GM23338 (cell line): ENCODE data around the gene ZNF311. TPM values are rescaled to one million over a fixed set of nuclear protein-coding genes. Genes with fewer than 3 reads are reported as not detected.

ENCODE experiments used
- CREB1 ChIP-seq: fragments of 250-450 bp; sonication (Bioruptor Pico); IDR thresholded peaks from 2 replicates; pipeline ENCODE4 v1.5.0; 2020; ENCODE audit warnings: low read depth, mild to moderate bottlenecking, moderate library complexity
- CTCF ChIP-seq, 2 experiments: fragments of 200-600 bp in 1 of 2; sonication (generic) in 1 of 2; conservative IDR thresholded peaks; 2 replicates each; pipeline versions ENCODE4 v1.5.1 to v1.6.1; 2016 to 2017; ENCODE audit warnings: antibody characterized with exemption in 2 of 2, low read depth in 2 of 2, mild to moderate bottlenecking in 2 of 2, moderate library complexity in 1 of 2
- NANOG ChIP-seq: IDR thresholded peaks from 2 replicates; pipeline ENCODE4 v1.6.1; 2016; ENCODE audit warnings: antibody characterized with exemption, borderline replicate concordance
- polyA plus RNA-seq: library from polyadenylated mRNA; unstranded; fragments of >200 nt; fragmentation: Nextera tagmentation; extraction: Ambion mirVana; gene quantifications from 2 replicates; pipeline ENCODE4 v1.2.1, GENCODE V29; 2016
- total RNA-seq: library from RNA; depleted of rRNA; stranded (reverse); fragments of >200 nt; shearing (Covaris generic); gene quantifications from 2 replicates; pipeline ENCODE4 v1.2.3, GENCODE V29; 2014
- TF ChIP-seq, protein P1 (sequence below): fragments of 250-450 bp; sonication (Bioruptor Pico); IDR thresholded peaks from 2 replicates; pipeline ENCODE4 v1.5.0; 2020; ENCODE audit warnings: mild to moderate bottlenecking, moderate library complexity

ZNF311 gene
- total and polyA plus RNA-seq, 2 experiments from 2014 or later: 1.5 to 1.8 TPM

- TF ChIP-seq, protein P1, sequence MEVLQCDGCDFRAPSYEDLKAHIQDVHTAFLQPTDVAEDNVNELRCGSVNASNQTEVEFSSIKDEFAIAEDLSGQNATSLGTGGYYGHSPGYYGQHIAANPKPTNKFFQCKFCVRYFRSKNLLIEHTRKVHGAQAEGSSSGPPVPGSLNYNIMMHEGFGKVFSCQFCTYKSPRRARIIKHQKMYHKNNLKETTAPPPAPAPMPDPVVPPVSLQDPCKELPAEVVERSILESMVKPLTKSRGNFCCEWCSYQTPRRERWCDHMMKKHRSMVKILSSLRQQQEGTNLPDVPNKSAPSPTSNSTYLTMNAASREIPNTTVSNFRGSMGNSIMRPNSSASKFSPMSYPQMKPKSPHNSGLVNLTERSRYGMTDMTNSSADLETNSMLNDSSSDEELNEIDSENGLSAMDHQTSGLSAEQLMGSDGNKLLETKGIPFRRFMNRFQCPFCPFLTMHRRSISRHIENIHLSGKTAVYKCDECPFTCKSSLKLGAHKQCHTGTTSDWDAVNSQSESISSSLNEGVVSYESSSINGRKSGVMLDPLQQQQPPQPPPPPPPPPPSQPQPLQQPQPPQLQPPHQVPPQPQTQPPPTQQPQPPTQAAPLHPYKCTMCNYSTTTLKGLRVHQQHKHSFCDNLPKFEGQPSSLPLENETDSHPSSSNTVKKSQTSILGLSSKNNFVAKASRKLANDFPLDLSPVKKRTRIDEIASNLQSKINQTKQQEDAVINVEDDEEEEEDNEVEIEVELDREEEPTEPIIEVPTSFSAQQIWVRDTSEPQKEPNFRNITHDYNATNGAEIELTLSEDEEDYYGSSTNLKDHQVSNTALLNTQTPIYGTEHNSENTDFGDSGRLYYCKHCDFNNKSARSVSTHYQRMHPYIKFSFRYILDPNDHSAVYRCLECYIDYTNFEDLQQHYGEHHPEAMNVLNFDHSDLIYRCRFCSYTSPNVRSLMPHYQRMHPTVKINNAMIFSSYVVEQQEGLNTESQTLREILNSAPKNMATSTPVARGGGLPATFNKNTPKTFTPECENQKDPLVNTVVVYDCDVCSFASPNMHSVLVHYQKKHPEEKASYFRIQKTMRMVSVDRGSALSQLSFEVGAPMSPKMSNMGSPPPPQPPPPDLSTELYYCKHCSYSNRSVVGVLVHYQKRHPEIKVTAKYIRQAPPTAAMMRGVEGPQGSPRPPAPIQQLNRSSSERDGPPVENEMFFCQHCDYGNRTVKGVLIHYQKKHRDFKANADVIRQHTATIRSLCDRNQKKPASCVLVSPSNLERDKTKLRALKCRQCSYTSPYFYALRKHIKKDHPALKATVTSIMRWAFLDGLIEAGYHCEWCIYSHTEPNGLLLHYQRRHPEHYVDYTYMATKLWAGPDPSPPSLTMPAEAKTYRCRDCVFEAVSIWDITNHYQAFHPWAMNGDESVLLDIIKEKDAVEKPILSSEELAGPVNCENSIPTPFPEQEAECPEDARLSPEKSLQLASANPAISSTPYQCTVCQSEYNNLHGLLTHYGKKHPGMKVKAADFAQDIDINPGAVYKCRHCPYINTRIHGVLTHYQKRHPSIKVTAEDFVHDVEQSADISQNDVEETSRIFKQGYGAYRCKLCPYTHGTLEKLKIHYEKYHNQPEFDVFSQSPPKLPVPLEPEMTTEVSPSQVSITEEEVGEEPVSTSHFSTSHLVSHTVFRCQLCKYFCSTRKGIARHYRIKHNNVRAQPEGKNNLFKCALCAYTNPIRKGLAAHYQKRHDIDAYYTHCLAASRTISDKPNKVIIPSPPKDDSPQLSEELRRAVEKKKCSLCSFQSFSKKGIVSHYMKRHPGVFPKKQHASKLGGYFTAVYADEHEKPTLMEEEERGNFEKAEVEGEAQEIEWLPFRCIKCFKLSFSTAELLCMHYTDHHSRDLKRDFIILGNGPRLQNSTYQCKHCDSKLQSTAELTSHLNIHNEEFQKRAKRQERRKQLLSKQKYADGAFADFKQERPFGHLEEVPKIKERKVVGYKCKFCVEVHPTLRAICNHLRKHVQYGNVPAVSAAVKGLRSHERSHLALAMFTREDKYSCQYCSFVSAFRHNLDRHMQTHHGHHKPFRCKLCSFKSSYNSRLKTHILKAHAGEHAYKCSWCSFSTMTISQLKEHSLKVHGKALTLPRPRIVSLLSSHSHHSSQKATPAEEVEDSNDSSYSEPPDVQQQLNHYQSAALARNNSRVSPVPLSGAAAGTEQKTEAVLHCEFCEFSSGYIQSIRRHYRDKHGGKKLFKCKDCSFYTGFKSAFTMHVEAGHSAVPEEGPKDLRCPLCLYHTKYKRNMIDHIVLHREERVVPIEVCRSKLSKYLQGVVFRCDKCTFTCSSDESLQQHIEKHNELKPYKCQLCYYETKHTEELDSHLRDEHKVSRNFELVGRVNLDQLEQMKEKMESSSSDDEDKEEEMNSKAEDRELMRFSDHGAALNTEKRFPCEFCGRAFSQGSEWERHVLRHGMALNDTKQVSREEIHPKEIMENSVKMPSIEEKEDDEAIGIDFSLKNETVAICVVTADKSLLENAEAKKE (CRISPR knock-in tag): 0 out of 2 replicates have a peak, but pooled peaks have one; percentile 25
- TF ChIP-seq CTCF (conservative IDR thresholded peaks at IDR 0.05; ENCODE audit: low read depth in 2 of 2) (peak; percentile 78 to 93), NANOG (no peak; the same call in 1 of the 2 replicates), CREB1 (CRISPR knock-in tag) (peak; percentile 87)
Observed at GRCh38 chr6:28988536-28989311, 16.4 kb downstream of the ZNF311 start (continued).
